Activated T-helper 1 cell treated with Interleukin-2 at 50 U/mL for 16 hours (primary cell): ENCODE data around the gene MYH10.
"Not testable (repeated sequence)": the region's sequence is repeated elsewhere in the genome, so short reads cannot be mapped to it uniquely, and the experiment has no call there.

Experiments used
- DNase-seq: peaks from one replicate; pipeline ENCODE4 v3.0.0-alpha.2; 2020; ENCODE audit warnings: low read depth

MYH10 gene

GRCh38 chr17:8556074-8556473 is 74.5 kb downstream of the MYH10 start:
- no peak for DNase-seq

DNA sequence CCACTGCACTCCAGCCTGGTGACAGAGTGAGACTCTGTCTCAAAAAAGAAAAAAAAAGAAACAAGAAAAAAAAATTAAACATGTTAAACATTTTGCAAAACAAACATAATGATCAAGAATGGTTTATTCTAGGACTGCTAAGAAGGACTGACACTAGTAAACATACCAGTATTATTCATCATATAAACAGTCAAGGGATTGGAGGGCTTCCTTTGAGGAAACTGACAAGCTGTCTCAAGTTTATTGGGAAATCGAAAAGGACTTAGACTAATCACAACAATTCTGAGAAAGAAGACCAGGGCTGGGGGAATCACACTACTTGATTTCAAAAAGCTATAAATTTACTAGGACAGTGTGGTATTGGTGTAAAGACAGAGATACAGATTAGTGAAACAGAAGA is 75.5 kb downstream of the MYH10 start:
- DNase-seq, result no peak

- DNase-seq, result no peak
These were observed 77.8 kb downstream of the MYH10 start for GRCh38 chr17:8552577-8553320.

DNA sequence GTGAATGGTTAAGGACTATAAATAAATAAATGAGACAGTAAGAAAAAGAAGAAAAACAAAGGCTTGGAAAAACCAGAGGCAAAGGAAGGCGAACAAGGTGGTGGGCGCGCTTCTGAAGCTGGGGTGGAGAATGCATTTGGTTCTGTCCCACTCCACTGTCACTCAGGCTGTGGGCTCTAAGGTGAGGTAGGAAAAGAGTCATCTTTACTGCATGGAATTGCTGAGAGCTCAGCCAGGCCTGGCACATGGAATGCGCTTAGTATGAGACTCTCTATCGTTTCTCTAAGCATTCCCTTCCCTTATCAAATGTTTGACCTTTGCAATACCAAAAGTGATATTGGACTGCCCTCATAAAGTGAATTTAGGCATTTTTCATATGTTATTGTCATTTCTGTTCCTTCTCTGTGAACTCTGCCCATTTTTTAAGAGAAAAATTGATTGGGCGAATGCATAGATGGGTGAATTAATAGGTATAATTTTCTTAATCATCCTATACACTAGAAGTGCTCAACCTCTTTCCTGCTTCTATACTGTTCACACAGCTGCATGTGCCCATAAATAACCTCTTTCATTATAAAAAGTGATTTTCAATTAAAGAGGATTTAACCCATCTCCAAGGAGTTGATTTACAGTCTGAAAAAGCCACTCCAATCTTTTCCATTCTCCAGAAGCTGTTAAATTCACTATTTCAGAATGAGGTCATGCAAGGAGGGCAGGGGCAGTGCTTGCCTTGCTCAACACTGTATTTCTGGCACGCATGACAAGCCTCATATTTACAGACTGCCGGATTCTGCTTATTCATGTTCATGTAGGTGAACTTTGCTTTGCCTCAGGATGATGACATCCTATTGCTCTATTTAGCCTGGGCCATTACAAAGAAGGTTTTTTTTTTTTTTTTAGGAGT is 87.7 kb downstream of the MYH10 start:
- DNase-seq, result no peak

GRCh38 chr17:8539976-8540375 is 90.5 kb downstream of the MYH10 start:
- not testable (repeated sequence) for DNase-seq

- no peak for DNase-seq
These were observed 92.8 kb downstream of the MYH10 start for GRCh38 chr17:8537734-8538133.

DNA sequence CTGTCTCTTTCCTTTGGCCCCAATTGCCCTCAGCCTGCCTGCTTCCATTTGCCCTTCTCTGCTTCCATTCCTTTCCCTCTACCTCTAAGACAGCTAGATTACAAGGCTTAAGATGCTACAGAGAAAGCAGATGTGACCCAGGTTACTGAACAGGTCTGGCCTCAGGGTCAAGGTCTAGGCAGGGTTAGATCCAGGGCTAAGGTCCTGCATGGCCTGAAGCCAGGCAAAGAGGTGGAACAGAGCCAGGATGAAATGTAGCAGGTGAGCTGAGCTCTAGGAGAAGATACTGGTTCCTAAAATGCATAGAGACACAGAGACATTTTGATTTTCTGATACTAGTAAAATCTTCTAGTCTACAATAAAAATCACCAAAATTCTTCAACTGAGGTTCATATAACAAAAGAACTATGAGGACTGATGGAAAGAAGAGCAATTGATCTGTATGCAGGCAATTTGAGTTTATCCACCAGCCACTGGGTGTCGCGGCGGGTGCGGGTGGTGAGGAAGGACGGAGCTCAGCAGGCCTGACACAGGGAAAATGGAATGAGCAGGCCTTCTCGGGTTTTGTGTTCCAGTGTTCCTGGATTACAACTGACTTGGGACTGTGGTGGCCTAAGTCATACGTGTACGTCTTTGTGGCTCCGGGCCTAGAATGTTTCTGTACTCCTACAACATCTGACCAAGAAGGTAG is 95.9 kb downstream of the MYH10 start:
- DNase-seq, result no peak

- no peak for DNase-seq
These were observed 98.5 kb downstream of the MYH10 start for GRCh38 chr17:8532021-8532420.

- no peak for DNase-seq
These were observed 107.9 kb downstream of the MYH10 start for GRCh38 chr17:8522577-8522976.

DNA sequence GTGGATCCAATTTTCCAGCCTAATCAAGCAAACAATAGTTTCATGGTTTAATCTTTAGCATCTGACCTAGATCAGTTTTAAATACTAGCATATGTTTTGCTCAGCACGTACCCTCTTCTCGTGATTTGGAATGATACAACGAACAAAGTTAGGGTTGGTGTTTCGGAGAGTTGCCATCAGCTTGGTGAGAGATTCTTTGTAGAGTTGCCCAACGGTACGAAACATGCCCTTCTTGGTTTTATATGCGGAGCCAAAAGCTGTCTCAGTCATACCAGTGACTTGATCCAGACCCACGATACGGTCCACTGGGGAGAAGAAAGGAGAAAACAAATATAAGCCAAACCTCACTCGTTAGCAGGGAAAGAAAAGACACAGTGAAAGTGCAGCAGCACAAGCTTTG is 109.5 kb downstream of the MYH10 start:
- no peak for DNase-seq

DNA sequence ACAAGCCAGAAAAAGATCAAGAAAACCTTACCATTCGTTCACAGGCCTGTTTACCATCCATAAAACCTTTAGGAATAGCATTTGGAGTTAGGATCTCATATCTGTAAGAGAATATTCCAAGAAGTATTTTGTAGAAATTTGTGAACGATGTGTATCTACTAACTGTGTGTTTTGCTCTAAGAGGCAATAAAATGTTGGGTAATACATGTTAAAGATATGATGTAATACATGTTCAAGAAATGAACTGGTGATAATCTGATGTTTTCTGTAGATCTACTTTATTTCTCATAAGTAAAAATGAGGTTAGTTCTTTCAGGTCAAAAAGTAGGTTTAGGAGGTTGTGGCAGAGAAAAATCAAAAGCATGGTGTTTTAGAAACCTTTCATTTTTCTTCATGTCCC is 111.7 kb downstream of the MYH10 start:
- no peak for DNase-seq

- no peak for DNase-seq
These were observed 112.2 kb downstream of the MYH10 start for GRCh38 chr17:8518326-8518725.

- DNase-seq, result no peak
These were observed 115.7 kb downstream of the MYH10 start for GRCh38 chr17:8514801-8515200.

DNA sequence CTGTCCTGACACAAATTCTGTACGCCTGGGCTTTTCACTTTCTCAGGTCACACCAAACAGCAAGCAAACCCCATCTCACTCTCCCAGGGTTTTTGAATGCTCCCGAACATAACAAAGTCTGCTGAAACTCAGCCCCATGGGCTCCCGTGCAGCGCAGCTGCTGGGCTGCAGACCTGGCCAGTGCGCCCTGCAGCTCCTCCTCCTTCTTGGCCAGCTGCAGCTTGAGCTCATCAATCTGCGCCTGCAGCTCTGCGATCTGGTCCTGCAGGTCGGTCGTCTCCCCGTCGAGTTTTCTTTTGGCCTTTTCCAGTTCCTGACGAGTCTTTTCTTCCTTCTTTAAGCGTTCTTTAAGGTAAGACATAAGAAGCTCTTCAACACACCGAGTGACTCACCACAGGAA is 124.4 kb downstream of the MYH10 start:
- DNase-seq, result no peak

DNA sequence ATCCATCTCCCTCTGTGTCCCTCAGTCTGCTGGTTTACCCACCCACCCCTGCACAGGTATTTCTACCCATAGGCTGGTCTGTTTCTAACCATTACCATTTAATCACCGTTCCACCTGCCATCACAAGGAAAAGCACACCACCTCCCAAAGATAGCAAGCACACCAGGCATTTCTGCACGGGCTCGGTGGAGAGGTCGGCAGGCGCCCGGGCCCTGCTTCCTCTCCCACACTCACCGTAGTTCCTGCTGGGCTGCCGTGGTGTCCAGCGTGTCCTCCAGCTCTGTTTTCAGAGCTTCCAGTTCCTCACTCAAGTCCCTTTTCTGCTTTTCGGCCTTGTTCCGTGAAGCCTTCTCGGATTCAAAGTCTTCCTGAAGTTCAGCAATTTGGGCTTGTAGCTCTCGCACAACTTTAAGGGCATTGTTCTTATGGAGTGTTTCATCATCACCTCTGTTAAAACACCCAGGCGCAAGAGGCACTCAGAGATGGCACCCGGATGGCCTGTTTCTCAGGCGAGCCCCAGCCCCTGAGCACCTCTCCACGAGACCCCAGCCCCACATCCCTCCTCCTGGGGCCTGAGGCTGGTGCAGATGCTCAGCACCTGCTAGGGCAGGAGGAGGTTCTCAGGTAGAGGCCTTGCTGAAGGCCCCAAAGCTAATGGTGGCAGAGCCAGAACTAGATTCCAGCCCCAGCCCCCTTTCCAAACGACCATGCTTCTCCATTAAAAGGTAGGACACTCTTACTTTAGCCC is 125.9 kb downstream of the MYH10 start:
- no peak for DNase-seq

GRCh38 chr17:8503807-8504206 is 126.7 kb downstream of the MYH10 start:
- DNase-seq, result no peak

- no peak for DNase-seq
These were observed 127.2 kb downstream of the MYH10 start for GRCh38 chr17:8503368-8503767.

DNA sequence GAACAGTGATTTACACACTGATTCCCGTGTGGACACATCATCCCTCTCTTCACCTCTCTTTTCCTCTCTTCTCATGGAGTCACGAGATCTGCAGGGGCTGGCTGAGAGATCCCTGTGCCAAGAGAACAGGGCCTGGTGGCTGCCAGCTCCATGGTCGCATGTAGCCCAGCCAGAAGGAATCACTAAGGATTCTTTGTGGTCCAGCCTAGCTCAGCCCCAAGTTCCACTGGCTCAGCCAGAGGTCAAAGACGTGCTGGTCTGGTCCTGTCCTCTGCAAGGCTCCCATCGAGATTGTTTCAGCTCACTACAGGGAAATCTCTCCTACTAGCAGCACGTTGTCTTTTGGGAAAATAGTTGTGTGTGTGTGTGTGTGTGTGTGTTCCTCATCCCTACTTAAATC is 128.4 kb downstream of the MYH10 start:
- no peak for DNase-seq

DNA sequence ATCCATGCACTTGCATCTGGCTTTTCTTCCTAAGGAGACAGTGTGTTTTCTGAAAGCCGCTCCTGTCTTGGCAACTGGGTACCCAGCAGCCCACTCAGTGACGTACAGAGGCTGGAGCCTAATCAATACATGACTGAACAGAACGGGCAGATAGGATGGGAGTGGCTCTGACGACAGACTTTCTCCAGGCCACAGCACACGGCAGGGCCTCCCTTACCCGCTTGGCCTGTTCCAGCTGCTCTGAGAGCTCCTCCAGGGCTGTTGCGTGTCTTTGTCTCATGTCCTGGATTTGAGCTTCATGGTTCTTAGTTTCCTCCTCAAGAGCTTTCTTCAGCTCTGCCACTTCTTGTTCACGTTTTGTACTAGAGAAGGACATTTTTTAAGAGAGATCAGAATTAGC is 129.9 kb downstream of the MYH10 start:
- no peak for DNase-seq

DNA sequence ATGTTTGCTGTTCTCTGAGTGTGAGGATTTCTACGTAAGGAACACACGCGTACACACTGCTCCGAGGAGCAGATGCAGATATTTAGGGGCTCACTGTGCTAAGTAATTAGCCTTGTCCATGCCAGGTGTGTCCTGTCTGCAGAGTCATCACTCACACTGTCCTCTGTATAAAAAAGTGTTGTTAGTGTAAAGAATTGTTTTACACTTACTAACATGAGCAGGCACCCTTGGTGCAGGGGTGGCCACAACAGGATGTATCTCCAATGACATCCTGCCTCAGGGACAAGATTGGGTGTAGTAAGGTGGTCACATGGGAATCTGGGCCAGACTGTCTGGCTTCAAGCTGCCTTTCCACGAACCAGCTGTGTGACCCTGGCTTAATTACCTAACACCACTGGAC is 130.9 kb downstream of the MYH10 start:
- DNase-seq, result no peak

DNA sequence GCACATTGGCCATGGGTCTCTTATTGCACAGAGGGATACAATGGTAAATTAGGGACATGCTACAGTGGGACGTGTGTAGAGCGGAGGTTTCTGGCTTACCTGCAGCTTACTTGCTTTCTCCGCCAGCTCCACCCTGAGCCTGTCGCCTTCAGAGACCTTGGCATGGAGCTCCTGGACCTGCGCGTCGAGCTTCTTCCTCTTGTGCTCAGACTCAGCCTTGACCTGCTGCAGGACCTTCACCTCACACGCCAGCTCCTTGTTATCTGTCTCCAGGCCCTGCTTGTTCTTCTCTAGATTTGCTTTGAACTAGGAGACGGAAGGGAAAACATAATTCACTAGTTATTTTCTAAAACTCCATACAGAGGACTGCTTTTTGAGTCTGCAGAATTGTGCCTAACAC is 131.4 kb downstream of the MYH10 start:
- DNase-seq, result no peak

- DNase-seq, result no peak
These were observed 134.4 kb downstream of the MYH10 start for GRCh38 chr17:8496081-8496480.
